Measurements from ENCODE around the gene ATP6V1F. TPM values are rescaled to one million over a fixed set of nuclear protein-coding genes. Genes with fewer than 3 reads are reported as not detected.

ATP6V1F gene
- total RNA-seq, 1 experiment from 2014 or later = 115 TPM

DNA sequence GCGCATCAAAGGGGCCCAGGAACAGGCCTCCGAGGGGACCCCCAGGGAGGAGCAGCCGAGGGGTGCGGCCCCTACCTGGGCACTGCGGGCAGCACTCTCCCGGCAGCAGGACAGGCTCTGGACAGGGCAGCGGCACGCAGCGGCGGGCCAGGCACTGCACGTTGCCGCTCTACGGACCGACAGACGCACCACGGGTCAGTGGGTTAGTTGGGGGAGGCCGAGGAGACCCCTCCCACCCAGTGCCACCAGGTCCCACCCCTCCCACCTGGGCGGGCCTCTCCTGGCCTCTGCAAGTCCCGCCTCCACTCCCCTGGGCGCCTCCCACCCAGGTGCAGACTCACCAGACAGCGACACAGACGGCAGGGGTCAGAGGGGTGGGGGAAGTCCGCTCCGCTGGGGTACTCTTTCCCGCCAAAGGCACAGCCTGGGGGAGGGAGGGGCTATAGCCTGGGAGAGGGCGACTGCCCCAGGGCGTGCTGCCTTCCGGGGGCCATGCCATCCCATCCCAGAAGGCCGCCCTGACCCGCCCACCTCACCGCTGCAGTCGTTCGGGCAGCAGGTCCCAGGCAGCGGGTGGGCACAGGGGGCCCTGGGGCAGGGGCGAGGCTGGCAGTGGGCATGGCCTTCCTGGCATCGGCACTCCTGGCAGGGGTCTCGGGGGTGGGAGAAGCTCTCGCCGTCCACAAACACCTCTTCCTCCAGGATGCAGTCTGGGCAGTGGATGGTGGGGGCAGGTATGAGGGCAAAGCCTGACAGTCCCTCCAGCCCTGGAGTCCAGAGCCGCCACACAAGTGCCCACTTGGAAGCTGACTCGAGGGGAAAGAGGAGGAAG lies 28.7 kb downstream of the ATP6V1F start:
- Histone ChIP-seq H3K23ac (ENCODE audit: insufficient read length, low read depth, low read length) (no peak overlapping the region), H3K27me3 (ENCODE audit: insufficient read depth, low read length) (no peaks in the 10 kb centered on the region), H2BK120ac (ENCODE audit: low read depth, low read length, poor library complexity, severe bottlenecking) (no peak overlapping the region), H2BK15ac (ENCODE audit: low read depth, low read length) (no peak overlapping the region), H4K8ac (replicated peaks; ENCODE audit: insufficient read length, low read depth, low read length) (no peak overlapping the region), H3K79me2 (ENCODE audit: insufficient read depth, low read length) (no peaks in the 10 kb centered on the region), H3K56ac (ENCODE audit: insufficient read length, low read depth, low read length) (no peak overlapping the region), H3K9me3 (ENCODE audit: control insufficient read depth, low read depth, low read length) (no peaks in the 10 kb centered on the region), H4K91ac (ENCODE audit: insufficient read length, low read depth, low read length) (no peak overlapping the region), H3K4me1 (ENCODE audit: insufficient read depth, low read length) (no peaks in the 10 kb centered on the region), H2BK5ac (ENCODE audit: insufficient read length, low read length) (no peak overlapping the region), H3K27ac (ENCODE audit: insufficient read length, low read depth, low read length) (no peak overlapping the region), H3K18ac (ENCODE audit: insufficient read length, low read depth, low read length) (no peak overlapping the region), H3K9ac (ENCODE audit: extremely low read depth, insufficient read length, low read length) (no peak overlapping the region), H4K5ac (ENCODE audit: insufficient read length, low read depth, low read length) (no peak overlapping the region), H2BK12ac (ENCODE audit: insufficient read length, low read depth, low read length) (no peak overlapping the region), H2AFZ (ENCODE audit: low read length) (no peak overlapping the region), H2AK5ac (ENCODE audit: insufficient read length, low read length) (no peak overlapping the region), H2BK20ac (ENCODE audit: low read depth, low read length, poor library complexity, severe bottlenecking) (no peak overlapping the region), H3K14ac (ENCODE audit: insufficient read depth, low read length) (no peak overlapping the region), H3K4me2 (ENCODE audit: insufficient read depth, insufficient read length, low read length) (peak overlapping the region; percentile 61), H3K23me2 (ENCODE audit: insufficient read length, low read depth, low read length, poor library complexity, severe bottlenecking) (peaks cover 9% of the 10 kb centered on the region), H3K79me1 (ENCODE audit: insufficient read depth, low read depth, low read length, poor library complexity, severe bottlenecking) (no peaks in the 10 kb centered on the region), H3T11ph (ENCODE audit: low read length) (no peak overlapping the region), H3K4ac (ENCODE audit: low read depth, low read length) (no peak overlapping the region), H4K20me1 (ENCODE audit: control insufficient read depth, insufficient read depth, insufficient read length) (no peaks in the 10 kb centered on the region)
- TF ChIP-seq, protein P1, sequence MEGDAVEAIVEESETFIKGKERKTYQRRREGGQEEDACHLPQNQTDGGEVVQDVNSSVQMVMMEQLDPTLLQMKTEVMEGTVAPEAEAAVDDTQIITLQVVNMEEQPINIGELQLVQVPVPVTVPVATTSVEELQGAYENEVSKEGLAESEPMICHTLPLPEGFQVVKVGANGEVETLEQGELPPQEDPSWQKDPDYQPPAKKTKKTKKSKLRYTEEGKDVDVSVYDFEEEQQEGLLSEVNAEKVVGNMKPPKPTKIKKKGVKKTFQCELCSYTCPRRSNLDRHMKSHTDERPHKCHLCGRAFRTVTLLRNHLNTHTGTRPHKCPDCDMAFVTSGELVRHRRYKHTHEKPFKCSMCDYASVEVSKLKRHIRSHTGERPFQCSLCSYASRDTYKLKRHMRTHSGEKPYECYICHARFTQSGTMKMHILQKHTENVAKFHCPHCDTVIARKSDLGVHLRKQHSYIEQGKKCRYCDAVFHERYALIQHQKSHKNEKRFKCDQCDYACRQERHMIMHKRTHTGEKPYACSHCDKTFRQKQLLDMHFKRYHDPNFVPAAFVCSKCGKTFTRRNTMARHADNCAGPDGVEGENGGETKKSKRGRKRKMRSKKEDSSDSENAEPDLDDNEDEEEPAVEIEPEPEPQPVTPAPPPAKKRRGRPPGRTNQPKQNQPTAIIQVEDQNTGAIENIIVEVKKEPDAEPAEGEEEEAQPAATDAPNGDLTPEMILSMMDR (conservative IDR thresholded peaks at IDR 0.05) = no peak
- Mint-ChIP-seq H3K36me3 (ENCODE audit: insufficient read depth in 1 of 3, low read depth in 3 of 3) (no peaks in the 10 kb centered on the region; a peak in 1 of 7 replicates), H3K9me3 (no peaks in the 10 kb centered on the region), H3K27ac (no peak overlapping the region), H3K4me3 (peak overlapping the region in 1 of 2 experiments; percentile 45; a peak in 3 of 5 replicates), H3K27me3 (ENCODE audit: low read depth) (peaks cover 11% of the 10 kb centered on the region), H3K4me1 (peaks cover 3 to 5% of the 10 kb centered on the region in 2 experiments; a peak in 2 of 4 replicates)
- DNase-seq = peak; percentile 82
- no CpG with 5 or more reads among the region's 41 CpGs for WGBS (ENCODE audit: extremely low coverage, insufficient read length, low lambda C conversion rate)

All from H9 (cell line).